ENCODE results near the gene APIP.

The APIP gene

GRCh38 chr11:34870548-34871196 lies 45.5 kb downstream of the APIP start:
- Mint-ChIP-seq H3K27ac (no peak overlapping the region), H3K36me3 (peaks cover 5% of the 10 kb centered on the region), H3K9me3 (no peaks in the 10 kb centered on the region), H3K4me3 (no peak overlapping the region), H3K4me1 (no peaks in the 10 kb centered on the region), H3K27me3 (no peaks in the 10 kb centered on the region)

- Mint-ChIP-seq H3K27ac (no peak overlapping the region), H3K36me3 (peaks cover 6% of the 10 kb centered on the region), H3K27me3 (no peaks in the 10 kb centered on the region), H3K9me3 (no peaks in the 10 kb centered on the region), H3K4me3 (no peak overlapping the region), H3K4me1 (no peaks in the 10 kb centered on the region)
These were observed 46.8 kb downstream of the APIP start for GRCh38 chr11:34869425-34869824.

DNA sequence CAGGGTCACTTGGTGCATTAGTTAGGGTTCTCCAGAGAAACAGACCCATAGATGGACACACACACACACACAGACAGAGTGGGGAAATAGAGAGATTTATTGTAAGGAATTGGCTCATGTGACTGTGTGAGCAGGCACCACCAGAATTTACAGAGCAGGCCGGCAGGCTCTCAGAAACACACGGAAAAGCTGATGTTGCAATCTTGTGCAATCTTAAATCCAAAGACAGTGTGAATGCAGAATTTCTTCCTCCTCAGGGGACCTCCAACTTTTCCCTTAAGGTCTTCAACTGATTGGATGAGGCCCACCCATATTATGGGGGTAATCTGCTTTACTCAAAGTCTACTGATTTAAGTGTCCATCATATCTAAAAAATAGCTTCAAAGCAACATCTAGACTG lies 49.8 kb downstream of the APIP start:
- Mint-ChIP-seq H3K9me3 (no peaks in the 10 kb centered on the region), H3K36me3 (peaks cover 6% of the 10 kb centered on the region), H3K27me3 (no peaks in the 10 kb centered on the region), H3K4me1 (no peaks in the 10 kb centered on the region), H3K4me3 (no peak overlapping the region), H3K27ac (no peak overlapping the region)

GRCh38 chr11:34865261-34865660 lies 50.9 kb downstream of the APIP start:
- Mint-ChIP-seq H3K36me3 (peaks cover 6% of the 10 kb centered on the region), H3K4me1 (no peaks in the 10 kb centered on the region), H3K9me3 (no peaks in the 10 kb centered on the region), H3K27me3 (no peaks in the 10 kb centered on the region), H3K4me3 (no peak overlapping the region), H3K27ac (no peak overlapping the region)

- no peaks in the 10 kb centered on the region for H3K27me3 Mint-ChIP-seq
- H3K27ac Mint-ChIP-seq: no peak overlapping the region
- no peaks in the 10 kb centered on the region for H3K9me3 Mint-ChIP-seq
- no peaks in the 10 kb centered on the region for H3K4me1 Mint-ChIP-seq
- no peak overlapping the region for H3K4me3 Mint-ChIP-seq
- H3K36me3 Mint-ChIP-seq: peaks cover 4% of the 10 kb centered on the region
These were observed 51.8 kb downstream of the APIP start for GRCh38 chr11:34864424-34864823.

DNA sequence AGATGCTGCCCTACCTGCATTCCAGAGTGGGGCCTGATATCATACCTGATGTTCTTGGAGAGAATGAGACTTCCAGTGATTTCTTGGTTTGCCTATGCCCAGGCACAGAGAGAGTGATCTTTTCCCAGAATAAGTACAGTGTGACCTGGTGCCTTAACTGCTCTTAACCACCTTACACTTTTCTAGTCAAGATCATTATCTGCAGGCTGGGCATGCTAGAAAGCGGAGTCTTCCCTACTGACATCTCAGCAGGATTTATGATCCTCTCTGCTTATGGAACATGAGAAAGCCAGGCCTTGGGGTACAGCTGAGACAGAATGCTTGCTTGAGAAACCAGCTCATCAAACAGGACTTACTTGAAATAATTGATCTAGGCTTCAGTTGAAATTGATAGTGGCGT lies 53.1 kb downstream of the APIP start:
- no peaks in the 10 kb centered on the region for H3K4me1 Mint-ChIP-seq

DNA sequence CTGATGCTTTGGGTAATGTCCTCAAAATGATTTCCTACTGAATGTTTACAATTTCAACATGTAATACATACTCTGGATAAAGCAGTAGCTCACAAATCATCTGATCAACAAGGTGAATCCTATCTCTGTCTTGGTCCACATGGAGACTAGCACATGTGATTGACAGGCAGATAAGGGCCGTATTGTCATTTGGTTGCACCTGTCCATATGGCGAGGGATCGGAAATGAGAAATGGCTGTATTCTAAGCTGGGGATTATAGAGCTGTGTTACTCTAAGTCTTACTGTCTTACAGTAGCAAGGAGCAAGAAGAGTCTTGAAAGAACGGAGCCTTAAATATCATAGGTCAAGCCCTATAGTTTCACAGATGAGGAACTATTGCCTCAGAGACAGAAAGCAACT lies 55.7 kb downstream of the APIP start:
- Mint-ChIP-seq H3K4me3 (no peak overlapping the region), H3K27me3 (no peaks in the 10 kb centered on the region), H3K27ac (no peak overlapping the region), H3K4me1 (no peaks in the 10 kb centered on the region), H3K9me3 (no peaks in the 10 kb centered on the region), H3K36me3 (peaks cover under 1% of the 10 kb centered on the region)

More for the DNA sequence above, 53.1 kb downstream of the APIP start:
- Mint-ChIP-seq H3K9me3 (no peaks in the 10 kb centered on the region), H3K4me3 (no peak overlapping the region), H3K27ac (no peak overlapping the region), H3K27me3 (no peaks in the 10 kb centered on the region), H3K36me3 (peaks cover 4% of the 10 kb centered on the region)

DNA sequence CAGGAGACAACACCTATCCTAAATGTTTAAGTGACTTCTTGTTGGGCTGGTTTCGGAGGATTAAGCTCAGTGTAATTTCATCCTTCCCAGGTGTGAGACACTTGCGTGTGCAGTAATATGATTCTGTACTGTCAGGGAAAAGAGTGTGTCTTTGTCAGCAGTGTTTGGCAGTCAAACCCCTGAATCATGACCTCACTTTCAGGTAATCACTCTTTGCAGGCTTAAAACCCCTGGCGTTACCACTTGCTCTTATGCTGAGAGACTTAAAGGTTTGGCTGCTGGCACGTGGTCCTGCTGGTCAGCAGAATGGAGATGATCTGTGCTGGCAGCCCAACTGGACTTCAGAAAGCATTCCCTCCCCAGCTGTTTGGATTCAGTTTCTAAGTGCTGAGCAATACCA lies 56.1 kb downstream of the APIP start:
- Mint-ChIP-seq H3K4me3 (no peak overlapping the region), H3K36me3 (no peaks in the 10 kb centered on the region), H3K9me3 (no peaks in the 10 kb centered on the region), H3K4me1 (no peaks in the 10 kb centered on the region), H3K27ac (no peak overlapping the region), H3K27me3 (no peaks in the 10 kb centered on the region)

GRCh38 chr11:34859496-34859895 lies 56.7 kb downstream of the APIP start:
- Mint-ChIP-seq H3K9me3 (no peaks in the 10 kb centered on the region), H3K36me3 (no peaks in the 10 kb centered on the region), H3K27ac (no peak overlapping the region), H3K27me3 (no peaks in the 10 kb centered on the region), H3K4me1 (no peaks in the 10 kb centered on the region), H3K4me3 (no peak overlapping the region)

DNA sequence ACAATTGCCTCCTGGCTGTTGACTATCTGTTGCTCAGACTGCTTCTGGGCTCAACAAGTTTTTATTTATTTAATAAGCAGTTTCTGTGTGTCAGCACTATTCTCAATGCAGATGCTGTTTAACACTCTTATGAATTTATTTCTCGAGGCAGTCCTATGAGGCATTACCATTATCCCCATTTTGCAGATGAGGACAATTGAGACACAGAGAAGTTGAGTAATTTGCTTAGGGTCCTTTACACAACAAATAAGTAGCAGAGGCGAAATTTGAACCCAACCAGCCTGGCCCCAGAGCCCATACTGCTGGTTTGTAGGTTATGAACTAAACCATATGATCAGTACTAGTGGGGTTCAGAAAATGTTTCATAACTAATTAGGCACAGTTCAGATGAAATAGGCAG lies 58.7 kb downstream of the APIP start:
- Mint-ChIP-seq H3K4me1 (no peaks in the 10 kb centered on the region), H3K9me3 (no peaks in the 10 kb centered on the region), H3K4me3 (no peak overlapping the region), H3K36me3 (no peaks in the 10 kb centered on the region), H3K27ac (no peak overlapping the region), H3K27me3 (no peaks in the 10 kb centered on the region)

DNA sequence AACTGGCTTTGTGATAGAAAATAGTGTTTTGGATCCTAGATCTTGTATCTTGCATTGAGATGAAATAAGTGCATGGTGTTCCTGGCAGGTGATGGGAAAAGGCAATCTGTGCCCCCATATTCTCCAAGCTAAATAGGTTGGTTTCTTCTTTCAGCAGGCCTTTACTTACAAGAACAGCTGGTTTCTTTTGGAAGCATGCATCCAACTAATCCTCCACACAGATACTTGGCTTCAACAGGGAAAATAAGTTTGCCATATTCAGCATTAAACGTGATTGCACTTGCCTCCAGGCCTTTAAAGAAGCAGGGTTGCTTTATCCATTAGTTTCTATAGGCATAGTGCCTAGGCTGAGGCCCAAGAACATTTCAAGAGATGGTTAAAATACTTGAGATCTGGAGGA lies 59.9 kb downstream of the APIP start:
- H3K27me3 Mint-ChIP-seq: no peaks in the 10 kb centered on the region
- no peaks in the 10 kb centered on the region for H3K4me1 Mint-ChIP-seq
- no peak overlapping the region for H3K4me3 Mint-ChIP-seq
- no peaks in the 10 kb centered on the region for H3K9me3 Mint-ChIP-seq
- H3K36me3 Mint-ChIP-seq: no peaks in the 10 kb centered on the region
- no peak overlapping the region for H3K27ac Mint-ChIP-seq

GRCh38 chr11:34855754-34856095 lies 60.5 kb downstream of the APIP start:
- Mint-ChIP-seq H3K36me3 (no peaks in the 10 kb centered on the region), H3K9me3 (no peaks in the 10 kb centered on the region), H3K4me1 (no peaks in the 10 kb centered on the region), H3K27ac (no peak overlapping the region), H3K27me3 (no peaks in the 10 kb centered on the region), H3K4me3 (no peak overlapping the region)

DNA sequence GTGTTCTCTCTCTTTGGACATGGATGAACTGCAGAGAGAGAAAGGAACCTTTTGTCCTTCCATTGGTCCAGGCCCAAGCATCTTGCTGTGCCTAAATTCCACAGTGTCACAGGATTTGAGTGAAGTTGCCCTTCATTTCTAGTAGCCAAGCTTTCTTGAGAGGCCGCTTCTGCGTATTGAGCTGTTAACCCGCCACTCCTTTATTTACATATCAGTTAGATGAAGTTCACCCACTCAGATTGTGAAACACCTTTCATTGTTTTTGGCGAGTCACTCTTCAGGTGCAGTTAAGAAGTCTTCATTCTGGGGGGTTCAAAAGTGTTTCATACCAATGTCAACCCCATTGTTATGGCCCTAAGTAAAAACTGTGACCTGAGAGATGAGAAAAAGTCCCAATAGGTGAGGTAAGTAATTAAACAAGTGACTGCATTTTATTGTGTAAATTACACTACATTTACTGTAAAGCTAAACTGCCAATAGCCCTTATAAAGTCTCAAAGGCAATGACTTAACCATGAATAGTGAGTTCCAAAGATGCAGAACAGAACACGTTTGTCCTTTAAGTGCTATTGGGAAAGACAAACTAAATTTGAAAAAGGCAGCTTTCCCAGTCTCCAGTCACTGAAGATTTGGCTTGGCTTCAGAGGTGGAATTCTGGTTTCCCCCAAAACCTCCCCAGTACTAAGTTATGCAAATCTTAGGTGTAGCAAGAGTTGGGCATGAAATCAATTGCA lies 61.0 kb downstream of the APIP start:
- no peaks in the 10 kb centered on the region for H3K4me1 Mint-ChIP-seq
- H3K9me3 Mint-ChIP-seq: no peaks in the 10 kb centered on the region
- H3K27me3 Mint-ChIP-seq: no peaks in the 10 kb centered on the region
- no peak overlapping the region for H3K27ac Mint-ChIP-seq
- no peaks in the 10 kb centered on the region for H3K36me3 Mint-ChIP-seq
- no peak overlapping the region for H3K4me3 Mint-ChIP-seq

- Mint-ChIP-seq H3K27ac (no peak overlapping the region), H3K36me3 (no peaks in the 10 kb centered on the region), H3K27me3 (no peaks in the 10 kb centered on the region), H3K9me3 (no peaks in the 10 kb centered on the region), H3K4me1 (no peaks in the 10 kb centered on the region), H3K4me3 (no peak overlapping the region)
These were observed 64.3 kb downstream of the APIP start for GRCh38 chr11:34851916-34852315.

GRCh38 chr11:34850334-34850733 lies 65.8 kb downstream of the APIP start:
- H3K27me3 Mint-ChIP-seq: no peaks in the 10 kb centered on the region
- no peaks in the 10 kb centered on the region for H3K36me3 Mint-ChIP-seq
- no peaks in the 10 kb centered on the region for H3K4me1 Mint-ChIP-seq

GRCh38 chr11:34846467-34846866 lies 69.7 kb downstream of the APIP start:
- no peak overlapping the region for H3K4me3 Mint-ChIP-seq
- H3K4me1 Mint-ChIP-seq: no peaks in the 10 kb centered on the region
- no peaks in the 10 kb centered on the region for H3K9me3 Mint-ChIP-seq
- H3K27ac Mint-ChIP-seq: no peak overlapping the region
- no peaks in the 10 kb centered on the region for H3K27me3 Mint-ChIP-seq
- no peaks in the 10 kb centered on the region for H3K36me3 Mint-ChIP-seq

More at GRCh38 chr11:34850334-34850733, 65.8 kb downstream of the APIP start:
- H3K9me3 Mint-ChIP-seq: no peaks in the 10 kb centered on the region
- H3K27ac Mint-ChIP-seq: no peak overlapping the region
- H3K4me3 Mint-ChIP-seq: no peak overlapping the region

Measured in activated naive CD4-positive, alpha-beta T cell treated with anti-CD3 and anti-CD28 coated beads, Interleukin-2, amount 50 U/mL, for 24 hours (primary cell).